GM18873 (cell line): ENCODE results near the gene SNRK.

Experiments used
- ATAC-seq: cut with Tn5 transposase; IDR thresholded peaks from one replicate; pipeline ENCODE4 v1.9.1; 2021; ENCODE audit warnings: mild to moderate bottlenecking, moderate library complexity, moderate number of reproducible peaks; ENCODE audit not compliant: unreplicated experiment, low FRiP score

Gene SNRK

GRCh38 chr3:43304126-43304525, 17.8 kb downstream of the SNRK start:
- no peak for ATAC-seq

GRCh38 chr3:43307226-43307625, 20.9 kb downstream of the SNRK start:
- no peak for ATAC-seq

GRCh38 chr3:43307649-43308048, 21.3 kb downstream of the SNRK start:
- no peak for ATAC-seq

- no peak for ATAC-seq
Measured at GRCh38 chr3:43309372-43310305, 23.3 kb downstream of the SNRK start.

GRCh38 chr3:43316783-43317460, 30.6 kb downstream of the SNRK start:
- no peak for ATAC-seq

- ATAC-seq, result no peak
Measured at GRCh38 chr3:43317461-43318316, 31.3 kb downstream of the SNRK start.

GRCh38 chr3:43319376-43319775, 33.0 kb downstream of the SNRK start:
- no peak for ATAC-seq

GRCh38 chr3:43319794-43320193, 33.5 kb downstream of the SNRK start:
- no peak for ATAC-seq

- no peak for ATAC-seq
Measured at GRCh38 chr3:43320288-43320687, 33.9 kb downstream of the SNRK start.

GRCh38 chr3:43323541-43323940, 37.2 kb downstream of the SNRK start:
- no peak for ATAC-seq

GRCh38 chr3:43326891-43327581, 40.7 kb downstream of the SNRK start:
- ATAC-seq, result no peak

- no peak for ATAC-seq
Measured at GRCh38 chr3:43327582-43327979, 41.2 kb downstream of the SNRK start.

GRCh38 chr3:43328653-43329052, 42.3 kb downstream of the SNRK start:
- ATAC-seq, result no peak

- ATAC-seq, result no peak
Measured at GRCh38 chr3:43330981-43331380, 44.6 kb downstream of the SNRK start.

GRCh38 chr3:43331381-43331780, 45.0 kb downstream of the SNRK start:
- ATAC-seq, result no peak

GRCh38 chr3:43334976-43335375, 48.6 kb downstream of the SNRK start:
- no peak for ATAC-seq

- ATAC-seq, result no peak
Measured at GRCh38 chr3:43335799-43336198, 49.5 kb downstream of the SNRK start.

GRCh38 chr3:43338295-43338694, 52.0 kb downstream of the SNRK start:
- ATAC-seq, result no peak

- ATAC-seq, result no peak
Measured at GRCh38 chr3:43340403-43340802, 54.1 kb downstream of the SNRK start.

- ATAC-seq, result no peak
Measured at GRCh38 chr3:43341788-43342187, 55.4 kb downstream of the SNRK start.
